K562 (cell line): ENCODE results near the gene SNX10. TPM values are rescaled to one million over a fixed set of nuclear protein-coding genes. Genes with fewer than 3 reads are reported as not detected.

ENCODE experiments used
- ARID3A ChIP-seq: IDR thresholded peaks from 2 replicates; pipeline ENCODE4 v1.6.1; 2012; ENCODE audit warnings: low read depth, low read length, improper control_type of control experiment, borderline replicate concordance
- CBX5 ChIP-seq: IDR thresholded peaks from 2 replicates; pipeline ENCODE4 v1.6.1; 2014; ENCODE audit warnings: low read depth, borderline replicate concordance
- ERF ChIP-seq: fragments of 450-650 bp; formaldehyde crosslinking; IDR thresholded peaks from 2 replicates; pipeline ENCODE4 v1.4.0; 2020; ENCODE audit warnings: mild to moderate bottlenecking, mixed read lengths
- FOXP1 ChIP-seq: sonication (generic); formaldehyde crosslinking; IDR thresholded peaks from 2 replicates; pipeline ENCODE4 v1.8.0; 2022; ENCODE audit warnings: mild to moderate bottlenecking, missing genetic modification reagents
- HDGF ChIP-seq: fragments of 450-650 bp; IDR thresholded peaks from 2 replicates; pipeline ENCODE4 v1.6.1; 2016
- HMGXB4 ChIP-seq: sonication (generic); formaldehyde crosslinking; IDR thresholded peaks from 2 replicates; pipeline ENCODE4 v1.8.1; 2023; ENCODE audit warnings: mild to moderate bottlenecking, missing genetic modification reagents
- KLF6 ChIP-seq: fragments of 250-450 bp; sonication (Bioruptor Pico); IDR thresholded peaks from 2 replicates; pipeline ENCODE4 v1.4.0; 2020; ENCODE audit warnings: mild to moderate bottlenecking, moderate library complexity, borderline replicate concordance
- MAX ChIP-seq: sonication (generic); formaldehyde crosslinking; IDR thresholded peaks from 2 replicates; pipeline ENCODE4 v1.9.0; 2022; ENCODE audit warnings: mild to moderate bottlenecking, missing genetic modification reagents
- MCM5 ChIP-seq: fragments of 450-650 bp; IDR thresholded peaks from 2 replicates; pipeline ENCODE4 v1.6.1; 2016; ENCODE audit warnings: low read depth
- MLLT1 ChIP-seq, 2 experiments: fragments of 450-650 bp; IDR thresholded peaks; 2 replicates each; pipeline ENCODE4 v1.6.1; 2016
- MTF1 ChIP-seq: fragments of 250-450 bp; sonication (Bioruptor Pico); IDR thresholded peaks from 2 replicates; pipeline ENCODE4 v1.9.0; 2021; ENCODE audit warnings: moderate library complexity, mild to moderate bottlenecking, inconsistent platforms, borderline replicate concordance
- PCBP1 ChIP-seq: fragments of 200-400 bp; formaldehyde crosslinking; IDR thresholded peaks from 2 replicates; pipeline ENCODE4 v1.6.1; 2018; ENCODE audit warnings: mild to moderate bottlenecking, low read depth, low read length; ENCODE audit not compliant: poor library complexity, severe bottlenecking
- PHF21A ChIP-seq: fragments of 450-650 bp; IDR thresholded peaks from 2 replicates; pipeline ENCODE4 v1.6.1; 2017; ENCODE audit warnings: low read depth, borderline replicate concordance
- RFX1 ChIP-seq: fragments of 450-650 bp; IDR thresholded peaks from 2 replicates; pipeline ENCODE4 v1.6.1; 2016; ENCODE audit warnings: mild to moderate bottlenecking, moderate library complexity
- SLC30A9 ChIP-seq: fragments of 250-450 bp; sonication (Bioruptor Pico); IDR thresholded peaks from 2 replicates; pipeline ENCODE4 v1.8.0; 2022; ENCODE audit warnings: mild to moderate bottlenecking, moderate library complexity
- SMARCA4 ChIP-seq: fragments of 450-650 bp; IDR thresholded peaks from 2 replicates; pipeline ENCODE4 v1.6.1; 2016
- ZBTB11 ChIP-seq, 3 experiments: fragments of 200-800 bp in 1 of 3; fragments of 250-450 bp in 1 of 3; fragments of 450-650 bp in 1 of 3; sonication (Bioruptor Pico) in 1 of 3; sonication (Bioruptor generic) in 1 of 3; formaldehyde crosslinking in 1 of 3; IDR thresholded peaks; 2 replicates each; pipeline versions ENCODE4 v1.6.1 to v1.8.0; 2016 to 2022; ENCODE audit warnings: mild to moderate bottlenecking in 2 of 3, missing genetic modification characterization in 2 of 3, missing compliant biosample characterization in 1 of 3, moderate library complexity in 1 of 3
- ZNF644 ChIP-seq: fragments of 200-800 bp; sonication (Bioruptor generic); IDR thresholded peaks from 2 replicates; pipeline ENCODE4 v1.6.1; 2016; ENCODE audit warnings: low read depth, missing genetic modification characterization, missing compliant biosample characterization
- ZNF696 ChIP-seq: fragments of 250-450 bp; sonication (Bioruptor Pico); conservative IDR thresholded peaks from 2 replicates; pipeline ENCODE4 v1.4.0; 2020; ENCODE audit warnings: mild to moderate bottlenecking, moderate library complexity
- ZNF780A ChIP-seq: fragments of 250-450 bp; sonication (Bioruptor Pico); IDR thresholded peaks from 2 replicates; pipeline ENCODE4 v1.5.0; 2021; ENCODE audit warnings: mild to moderate bottlenecking
- polyA plus RNA-seq, 8 experiments: library from polyadenylated mRNA; depleted of rRNA in 4 of 8; stranded (reverse) in 5 of 8; unstranded in 3 of 8; fragments of >200 nt; fragmentation: Nextera tagmentation in 2 of 8; fragmentation: Illumina TruSeq in 1 of 8; extraction: Ambion mirVana in 2 of 8; extraction: Trizol in 1 of 8; gene quantifications; 2 replicates each; pipeline versions ENCODE4 v1.2.1 to v1.2.3, GENCODE V29; 2011 to 2014; ENCODE audit warnings: inconsistent platforms in 1 of 8, missing spikeins in 1 of 8
- total RNA-seq, 7 experiments: library from RNA; depleted of rRNA in 6 of 7; stranded (reverse); fragments of >200 nt in 6 of 7; fragmentation: Illumina TruSeq in 2 of 7; extraction: Trizol in 2 of 7; gene quantifications; 2 replicates each; pipeline versions ENCODE4 v1.2.1 to v1.2.3, GENCODE V29; 2011 to 2021; ENCODE audit warnings: low replicate concordance in 1 of 7

Gene SNX10
- total and polyA plus RNA-seq, 9 of the 15 experiments (the other 6 are each of a cell fraction or from before 2014, with no cell fraction given): 6.9 to 16.5 (median 11.5) TPM

GRCh38 chr7:26398756-26399509, 107.3 kb downstream of the SNX10 start (continued):
- TF ChIP-seq PHF21A (no peak), ZBTB11 (CRISPR knock-in tag; IDR thresholded peaks at IDR 0.05) (peak in 1 of 3 experiments; percentile 46; a peak in 1 of 6 replicates), HMGXB4 (CRISPR knock-in tag) (no peak), SLC30A9 (no peak), ERF (CRISPR knock-in tag) (no peak), HDGF (0 out of 2 replicates have a peak, but pooled peaks have one; percentile 43), ZNF696 (CRISPR knock-in tag) (no peak), ZNF780A (CRISPR knock-in tag) (no peak), MCM5 (no peak), SMARCA4 (peak; percentile 23; the same call in 1 of the 2 replicates), FOXP1 (CRISPR knock-in tag) (peak; percentile 93), CBX5 (no peak), MTF1 (no peak), MAX (CRISPR knock-in tag) (peak; percentile 85), RFX1 (no peak), ARID3A (no peak), MLLT1 (IDR thresholded peaks at IDR 0.05) (no peak), PCBP1 (no peak), KLF6 (CRISPR knock-in tag) (no peak), ZNF644 (tag) (no peak)
